H1 (cell line): ENCODE results near the gene INIP. TPM values are rescaled to one million over a fixed set of nuclear protein-coding genes. Genes with fewer than 3 reads are reported as not detected.
A peak's percentile ranks its signal among the peaks of the same experiment; 100 is the strongest.

Source experiments
- CTCF ChIA-PET: fragments of 300-600 bp; sonication (Branson Sonifier 250); formaldehyde crosslinking; loops from one replicate; lab custom pipeline; 2021; ENCODE audit not compliant: partially characterized antibody; lab: Charles Lee
- POLR2A ChIA-PET: fragments of 300-600 bp; sonication (Branson Sonifier 250); formaldehyde crosslinking; loops from one replicate; lab custom pipeline; 2021; ENCODE audit warnings: inconsistent platforms; ENCODE audit not compliant: partially characterized antibody; lab: Charles Lee
- DNase-seq, 2 experiments: peaks; one replicate each; pipeline versions ENCODE4 v3.0.0 to v3.0.0-alpha.2; 2010 to 2022; ENCODE audit warnings: low spot score in 2 of 2, low read depth in 1 of 2, mixed read lengths in 1 of 2
- FAIRE-seq: peaks from 2 replicates; lab custom pipeline; 2011; peaks lifted over from hg19 to GRCh38; lab: Jason Lieb, UNC
- H2AFZ ChIP-seq: 2 replicates; pipeline ENCODE4 v1.8.1; 2012; ENCODE audit warnings: low read length, inconsistent platforms
- H2AK5ac ChIP-seq: 2 replicates; pipeline ENCODE4 v1.6.1; 2013; ENCODE audit warnings: low read depth, low read length
- H2BK120ac ChIP-seq: replicated peaks from 2 replicates; pipeline ENCODE3; 2013; ENCODE audit warnings: low read depth, low read length, inconsistent platforms
- H2BK12ac ChIP-seq: 2 replicates; pipeline ENCODE4 v1.6.1; 2013; ENCODE audit warnings: low read depth, low read length
- H2BK15ac ChIP-seq: 2 replicates; pipeline ENCODE4 v1.6.1; 2013; ENCODE audit warnings: low read length
- H2BK20ac ChIP-seq: 2 replicates; pipeline ENCODE4 v1.6.1; 2013; ENCODE audit warnings: low read length
- H2BK5ac ChIP-seq: 2 replicates; pipeline ENCODE4 v1.6.1; 2013; ENCODE audit warnings: low read depth, low read length
- H3K14ac ChIP-seq: 2 replicates; pipeline ENCODE4 v1.6.1; 2013; ENCODE audit warnings: inconsistent platforms; ENCODE audit not compliant: insufficient read length
- H3K18ac ChIP-seq: 2 replicates; pipeline ENCODE4 v1.6.1; 2013; ENCODE audit warnings: low read length; ENCODE audit errors: extremely low read depth
- H3K23ac ChIP-seq: 2 replicates; pipeline ENCODE4 v1.6.1; 2013; ENCODE audit warnings: inconsistent platforms; ENCODE audit not compliant: insufficient read length
- H3K23me2 ChIP-seq: 2 replicates; pipeline ENCODE4 v1.6.1; 2013; ENCODE audit warnings: low read depth, low read length
- H3K27ac ChIP-seq: 2 replicates; pipeline ENCODE4 v1.6.1; 2011; ENCODE audit warnings: low read depth, low read length, inconsistent platforms
- H3K27me3 ChIP-seq, 4 experiments: replicated peaks in 1 of 4; 1 replicate in 1 of 4; 2 replicates in 3 of 4; pipeline versions ENCODE4 v1.6.1 to v1.8.1; 2011 to 2013; ENCODE audit warnings: low read length in 3 of 4, mild to moderate bottlenecking in 3 of 4, inconsistent platforms in 2 of 4, mixed read lengths in 2 of 4, moderate library complexity in 1 of 4; ENCODE audit not compliant: control insufficient read depth in 3 of 4, insufficient read depth in 3 of 4; ENCODE audit errors: extremely low read depth in 1 of 4
- H3K36me3 ChIP-seq, 4 experiments: 2 replicates each; pipeline versions ENCODE4 v1.6.1 to v1.8.1; 2011 to 2013; ENCODE audit warnings: mild to moderate bottlenecking in 4 of 4, low read length in 3 of 4, moderate library complexity in 2 of 4, control low read depth in 1 of 4, inconsistent platforms in 1 of 4; ENCODE audit not compliant: insufficient read depth in 4 of 4, control insufficient read depth in 2 of 4
- H3K4ac ChIP-seq: replicated peaks from 2 replicates; pipeline ENCODE3; 2013; ENCODE audit warnings: low read length, low read depth, mixed read lengths, inconsistent platforms; ENCODE audit not compliant: insufficient read length
- H3K4me1 ChIP-seq, 4 experiments: replicated peaks in 1 of 4; 1 replicate in 1 of 4; 2 replicates in 3 of 4; pipeline versions ENCODE4 v1.6.1 to v1.8.1; 2011 to 2013; ENCODE audit warnings: low read length in 3 of 4, inconsistent platforms in 2 of 4, mixed read lengths in 1 of 4; ENCODE audit not compliant: insufficient read depth in 4 of 4, control insufficient read depth in 3 of 4
- H3K4me2 ChIP-seq, 2 experiments: 2 replicates each; pipeline versions ENCODE4 v1.6.1 to v1.8.1; 2011 to 2013; ENCODE audit warnings: low read depth in 2 of 2, low read length in 2 of 2, control low read depth in 1 of 2, inconsistent platforms in 1 of 2, mild to moderate bottlenecking in 1 of 2; ENCODE audit not compliant: insufficient read depth in 1 of 2
- H3K4me3 ChIP-seq, 4 experiments: fragments of 200-600, 300-600 bp in 1 of 4; sonication (generic), shearing (Covaris generic), sonication (Bioruptor Twin) in 1 of 4; 2 replicates each; pipeline versions ENCODE4 v1.5.1 to v1.8.1; 2011 to 2016; ENCODE audit warnings: low read length in 4 of 4, low read depth in 3 of 4, control low read depth in 2 of 4, inconsistent platforms in 2 of 4, mild to moderate bottlenecking in 2 of 4, mixed read lengths in 1 of 4, moderate library complexity in 1 of 4; ENCODE audit not compliant: insufficient read depth in 2 of 4; ENCODE audit errors: extremely low read depth in 1 of 4
- H3K56ac ChIP-seq: replicated peaks from 2 replicates; pipeline ENCODE3; 2013; ENCODE audit warnings: low read depth, mild to moderate bottlenecking, mixed read lengths, low read length, inconsistent platforms; ENCODE audit not compliant: insufficient read length
- H3K79me1 ChIP-seq: 2 replicates; pipeline ENCODE4 v1.6.1; 2013; ENCODE audit warnings: low read depth, low read length, control low read depth
- H3K79me2 ChIP-seq, 2 experiments: 2 replicates each; pipeline versions ENCODE4 v1.6.1 to v1.8.1; 2012 to 2013; ENCODE audit warnings: low read length in 2 of 2, mild to moderate bottlenecking in 2 of 2, inconsistent platforms in 1 of 2; ENCODE audit not compliant: insufficient read depth in 2 of 2, control insufficient read depth in 1 of 2
- H3K9ac ChIP-seq, 4 experiments: replicated peaks in 1 of 4; 1 replicate in 1 of 4; 2 replicates in 3 of 4; pipeline versions ENCODE4 v1.6.1 to v1.8.1; 2011 to 2013; ENCODE audit warnings: low read depth in 3 of 4, low read length in 3 of 4, control low read depth in 2 of 4, mild to moderate bottlenecking in 2 of 4, moderate library complexity in 2 of 4, inconsistent platforms in 1 of 4; ENCODE audit errors: extremely low read depth in 1 of 4
- H3K9me3 ChIP-seq, 2 experiments: 2 replicates each; pipeline versions ENCODE4 v1.6.1 to v1.8.1; 2012 to 2013; ENCODE audit warnings: mild to moderate bottlenecking in 2 of 2, moderate library complexity in 2 of 2, control low read depth in 1 of 2, inconsistent platforms in 1 of 2, low read depth in 1 of 2, low read length in 1 of 2, mixed read lengths in 1 of 2; ENCODE audit not compliant: insufficient read depth in 2 of 2
- H4K20me1 ChIP-seq, 2 experiments: replicated peaks in 1 of 2; 2 replicates each; pipeline versions ENCODE3 to v1.8.1; 2011 to 2013; ENCODE audit warnings: inconsistent platforms in 2 of 2, low read length in 2 of 2, mild to moderate bottlenecking in 1 of 2; ENCODE audit not compliant: insufficient read depth in 2 of 2, control insufficient read depth in 1 of 2
- H4K5ac ChIP-seq: 2 replicates; pipeline ENCODE4 v1.6.1; 2013; ENCODE audit warnings: low read length, low read depth, mixed read lengths, inconsistent platforms; ENCODE audit not compliant: insufficient read length
- H4K8ac ChIP-seq: 2 replicates; pipeline ENCODE4 v1.8.0; 2013; ENCODE audit warnings: mild to moderate bottlenecking, moderate library complexity, low read length, inconsistent platforms; ENCODE audit not compliant: insufficient read depth; ENCODE audit errors: extremely low read depth
- H4K91ac ChIP-seq: replicated peaks from 2 replicates; pipeline ENCODE3; 2013; ENCODE audit warnings: low read length, mixed read lengths, inconsistent platforms; ENCODE audit not compliant: insufficient read length
- ATF3 ChIP-seq: IDR thresholded peaks from 2 replicates; pipeline ENCODE4 v1.6.1; 2011; ENCODE audit warnings: low read depth, mild to moderate bottlenecking, low read length; ENCODE audit not compliant: insufficient read depth
- NRF1 ChIP-seq: IDR thresholded peaks from 2 replicates; pipeline ENCODE4 v1.6.1; 2011; ENCODE audit warnings: mild to moderate bottlenecking, low read depth, low read length, improper control_type of control experiment
- WGBS, 2 experiments: shearing (Covaris generic) in 1 of 2; methylation state at CpG; one replicate each; pipeline versions ENCODE4 v1.1.6 to v1.1.7; 2013 to 2015; ENCODE audit warnings: low lambda C conversion rate in 2 of 2, mixed read lengths in 2 of 2, inconsistent platforms in 1 of 2, low coverage in 1 of 2, missing lambda C conversion rate in 1 of 2; ENCODE audit not compliant: insufficient replicate concordance in 2 of 2, insufficient coverage in 1 of 2, insufficient read length in 1 of 2; ENCODE audit errors: extremely low coverage in 1 of 2, missing lambda C conversion rate in 1 of 2; 5-methylcytosine and 5-hydroxymethylcytosine counted together
- polyA plus RNA-seq, 7 experiments: library from polyadenylated mRNA; depleted of rRNA in 3 of 7; stranded (reverse) in 5 of 7; unstranded in 2 of 7; fragments of >200 nt in 5 of 7; fragments of 200-250 nt in 2 of 7; gene quantifications; 1 replicate in 5 of 7; 2 replicates in 1 of 7; 4 replicates in 1 of 7; pipeline versions ENCODE4 v1.2.1 to v1.2.3, GENCODE V29; 2011 to 2013; ENCODE audit warnings: missing spikeins in 2 of 7, mixed read lengths in 2 of 7
- total RNA-seq: library from RNA; stranded (reverse); fragmentation: NEBNext Ultra II Directional; extraction: Animal tissue kit (Norgen Biotek cat#: 25700); gene quantifications from 2 replicates; pipeline ENCODE4 v1.2.1, GENCODE V29; 2021
- TF ChIP-seq, protein P1 (sequence below): IDR thresholded peaks from 2 replicates; pipeline ENCODE4 v1.6.1; 2011; ENCODE audit warnings: low read length, improper control_type of control experiment

Gene INIP
- total and polyA plus RNA-seq, 2 of the 8 experiments (the other 6 are each of a cell fraction or from before 2014, with no cell fraction given): 10.7 to 18.3 TPM

- Histone ChIP-seq H4K5ac (no peak overlapping the region), H3K18ac (no peak overlapping the region), H3K14ac (no peak overlapping the region), H4K20me1 (no peaks in the 10 kb centered on the region), H2BK120ac (no peak overlapping the region), H3K4me3 (no peak overlapping the region), H3K56ac (no peak overlapping the region), H3K4me1 (peaks cover 0 to 7% (median 2%) of the 10 kb centered on the region in 4 experiments; a peak in 3 of 7 replicates), H3K9me3 (peaks cover 0 to 7% of the 10 kb centered on the region in 2 experiments; a peak in 1 of 4 replicates), H2BK20ac (no peak overlapping the region), H3K36me3 (no peaks in the 10 kb centered on the region), H3K23me2 (no peaks in the 10 kb centered on the region), H4K91ac (no peak overlapping the region), H3K27ac (no peak overlapping the region), H3K79me1 (peaks cover 2% of the 10 kb centered on the region; the same call in 1 of the 2 replicates), H3K4me2 (0 out of 4 replicates have a peak overlapping the region, but pooled peaks have one; percentile 6 to 27), H3K27me3 (no peaks in the 10 kb centered on the region), H3K4ac (no peak overlapping the region), H3K23ac (no peak overlapping the region), H2AFZ (no peak overlapping the region), H2BK12ac (no peak overlapping the region), H2AK5ac (no peak overlapping the region), H4K8ac (no peak overlapping the region), H3K9ac (no peak overlapping the region), H2BK5ac (no peak overlapping the region), H3K79me2 (no peaks in the 10 kb centered on the region; a peak in 1 of 4 replicates), H2BK15ac (no peak overlapping the region)
- WGBS, 2 experiments: 61% methylated on average over 7 of the region's 7 CpGs; no CpG with 5 or more reads in 1 of the 2 experiments
- ChIA-PET CTCF (interaction anchor here (0.9 to 1.1 kb wide), 2 partner anchors 8 to 28 kb away, joined by 3 read pairs; no protein-coding TSS in a partner anchor), POLR2A (interaction anchor here (1.1 kb wide), 1 partner anchor 13 kb away, joined by 3 read pairs; no protein-coding TSS in a partner anchor)
- TF ChIP-seq, protein P1, sequence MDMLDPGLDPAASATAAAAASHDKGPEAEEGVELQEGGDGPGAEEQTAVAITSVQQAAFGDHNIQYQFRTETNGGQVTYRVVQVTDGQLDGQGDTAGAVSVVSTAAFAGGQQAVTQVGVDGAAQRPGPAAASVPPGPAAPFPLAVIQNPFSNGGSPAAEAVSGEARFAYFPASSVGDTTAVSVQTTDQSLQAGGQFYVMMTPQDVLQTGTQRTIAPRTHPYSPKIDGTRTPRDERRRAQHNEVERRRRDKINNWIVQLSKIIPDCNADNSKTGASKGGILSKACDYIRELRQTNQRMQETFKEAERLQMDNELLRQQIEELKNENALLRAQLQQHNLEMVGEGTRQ: peak; percentile 81
- peak; percentile 40; the same call in 1 of the 2 replicates for TF ChIP-seq ATF3
- no peak for TF ChIP-seq NRF1
- DNase-seq (no peak), FAIRE-seq (peak; percentile 71)
Observed at GRCh38 chr9:112764837-112765236, 46.9 kb upstream of the INIP start.
